ENCODE measurements around the gene TAOK3. TPM values are rescaled to one million over a fixed set of nuclear protein-coding genes. Genes with fewer than 3 reads are reported as not detected.

Gene TAOK3
- total and polyA plus RNA-seq, 2 of the 4 experiments (the other 2 are of a cell fraction), result 26.3 to 54.5 TPM

DNA sequence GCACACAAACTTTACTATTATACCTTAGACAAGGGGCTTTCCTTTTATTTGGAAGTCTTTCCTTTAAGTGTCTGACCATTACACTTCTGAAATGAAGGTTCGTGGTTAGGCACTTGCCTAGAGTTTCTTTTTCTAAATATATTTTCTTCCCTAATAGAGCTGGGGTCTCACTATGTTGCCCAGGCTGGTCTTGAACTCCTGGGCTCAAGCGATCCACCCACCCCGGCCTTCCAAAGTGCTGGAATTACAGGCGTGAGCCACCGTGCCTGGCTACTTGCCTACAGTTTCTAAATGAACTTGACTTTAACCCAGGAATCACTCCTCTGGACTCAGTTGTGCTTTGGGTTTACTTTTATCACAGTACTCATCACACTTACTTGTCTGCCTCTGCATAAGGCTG lies 179.2 kb downstream of the TAOK3 start:
- H3K36me3 ChIP-seq (ENCODE audit: control insufficient read depth, insufficient read depth, low read length), result peaks cover 8% of the 10 kb centered on the region
- H3K56ac ChIP-seq (ENCODE audit: extremely low read depth, insufficient read depth, low read length), result no peak overlapping the region
- no peaks in the 10 kb centered on the region for H3K9me3 ChIP-seq (ENCODE audit: control insufficient read depth, insufficient read depth, low read length)
- no peak overlapping the region for H2BK20ac ChIP-seq (ENCODE audit: low read depth, low read length)
- intact Hi-C loops (cut with micrococcal nuclease) (loop anchor here (5.0 kb wide), 1 partner anchor 114 kb away; no protein-coding TSS in a partner anchor), dilution Hi-C loops (cut with HindIII; ENCODE audit: low sequenced_read_pairs, unreplicated experiment) (no loop called here), in situ Hi-C loops (cut with MboI; ENCODE audit: low sequenced_read_pairs) (no loop called here)
- ATAC-seq (ENCODE audit: low read depth), result no peak
- H3K4ac ChIP-seq (ENCODE audit: low read depth, low read length), result no peak overlapping the region
- H4K91ac ChIP-seq (ENCODE audit: insufficient read depth, low read depth, low read length), result no peak overlapping the region
- no TSS peak for BruUV-seq (replicated peaks)
- H2AK5ac ChIP-seq (ENCODE audit: low read depth, low read length), result no peak overlapping the region
- 100% methylated on average over 1 of the region's 5 CpGs; no CpG with 5 or more reads in 1 of the 2 experiments for WGBS, 2 experiments (ENCODE audit: extremely low coverage in 2 of 2, insufficient read length in 1 of 2)
- H3K4me2 ChIP-seq (ENCODE audit: low read depth, low read length), result no peak overlapping the region
- no peak overlapping the region for H3K27ac ChIP-seq (ENCODE audit: insufficient read depth, low read length)
- H3K18ac ChIP-seq (ENCODE audit: low read depth, low read length), result no peak overlapping the region
- H3K14ac ChIP-seq (replicated peaks; ENCODE audit: low read depth, low read length), result no peak overlapping the region
- POLR2A ChIA-PET (ENCODE audit: unreplicated experiment), result no interaction called here
- H3K9me1 ChIP-seq (ENCODE audit: insufficient read depth, low read length), result no peaks in the 10 kb centered on the region
- peaks cover 0 to 8% of the 10 kb centered on the region in 2 experiments; a peak in 2 of 4 replicates for H3K79me1 ChIP-seq (ENCODE audit: low read depth in 1 of 2, low read length in 2 of 2)
- H2BK5ac ChIP-seq (ENCODE audit: low read depth, low read length, poor library complexity, severe bottlenecking), result no peak overlapping the region
- TF ChIP-seq CHD1 (IDR thresholded peaks at IDR 0.05; ENCODE audit: low read depth, low read length), result no peak
- TF ChIP-seq RAD21 (IDR thresholded peaks at IDR 0.05; ENCODE audit: low read length), result no peak
- no peak for TF ChIP-seq NFE2L2 (IDR thresholded peaks at IDR 0.05; ENCODE audit: low read depth, low read length)
- TF ChIP-seq, protein P1, sequence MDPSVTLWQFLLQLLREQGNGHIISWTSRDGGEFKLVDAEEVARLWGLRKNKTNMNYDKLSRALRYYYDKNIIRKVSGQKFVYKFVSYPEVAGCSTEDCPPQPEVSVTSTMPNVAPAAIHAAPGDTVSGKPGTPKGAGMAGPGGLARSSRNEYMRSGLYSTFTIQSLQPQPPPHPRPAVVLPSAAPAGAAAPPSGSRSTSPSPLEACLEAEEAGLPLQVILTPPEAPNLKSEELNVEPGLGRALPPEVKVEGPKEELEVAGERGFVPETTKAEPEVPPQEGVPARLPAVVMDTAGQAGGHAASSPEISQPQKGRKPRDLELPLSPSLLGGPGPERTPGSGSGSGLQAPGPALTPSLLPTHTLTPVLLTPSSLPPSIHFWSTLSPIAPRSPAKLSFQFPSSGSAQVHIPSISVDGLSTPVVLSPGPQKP (IDR thresholded peaks at IDR 0.05; ENCODE audit: borderline replicate concordance, low read depth, low read length), result no peak
- TF ChIP-seq, protein P2, sequence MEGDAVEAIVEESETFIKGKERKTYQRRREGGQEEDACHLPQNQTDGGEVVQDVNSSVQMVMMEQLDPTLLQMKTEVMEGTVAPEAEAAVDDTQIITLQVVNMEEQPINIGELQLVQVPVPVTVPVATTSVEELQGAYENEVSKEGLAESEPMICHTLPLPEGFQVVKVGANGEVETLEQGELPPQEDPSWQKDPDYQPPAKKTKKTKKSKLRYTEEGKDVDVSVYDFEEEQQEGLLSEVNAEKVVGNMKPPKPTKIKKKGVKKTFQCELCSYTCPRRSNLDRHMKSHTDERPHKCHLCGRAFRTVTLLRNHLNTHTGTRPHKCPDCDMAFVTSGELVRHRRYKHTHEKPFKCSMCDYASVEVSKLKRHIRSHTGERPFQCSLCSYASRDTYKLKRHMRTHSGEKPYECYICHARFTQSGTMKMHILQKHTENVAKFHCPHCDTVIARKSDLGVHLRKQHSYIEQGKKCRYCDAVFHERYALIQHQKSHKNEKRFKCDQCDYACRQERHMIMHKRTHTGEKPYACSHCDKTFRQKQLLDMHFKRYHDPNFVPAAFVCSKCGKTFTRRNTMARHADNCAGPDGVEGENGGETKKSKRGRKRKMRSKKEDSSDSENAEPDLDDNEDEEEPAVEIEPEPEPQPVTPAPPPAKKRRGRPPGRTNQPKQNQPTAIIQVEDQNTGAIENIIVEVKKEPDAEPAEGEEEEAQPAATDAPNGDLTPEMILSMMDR (conservative IDR thresholded peaks at IDR 0.05; ENCODE audit: low read depth, low read length), result no peak
- TF ChIP-seq RFX5 (IDR thresholded peaks at IDR 0.05; ENCODE audit: low read depth, low read length), result no peak
- no peak for TF ChIP-seq MXI1 (IDR thresholded peaks at IDR 0.05; ENCODE audit: borderline replicate concordance, low read depth, low read length)
- TF ChIP-seq POLR2A (IDR thresholded peaks at IDR 0.05; ENCODE audit: low read depth, low read length), result no peak
- no peak for TF ChIP-seq MAFK (IDR thresholded peaks at IDR 0.05; ENCODE audit: low read depth, low read length)
- TF ChIP-seq RCOR1 (IDR thresholded peaks at IDR 0.05; ENCODE audit: insufficient replicate concordance, low read length), result no peak
- TF ChIP-seq FOS (IDR thresholded peaks at IDR 0.05; ENCODE audit: low read depth, low read length), result no peak
- no peak for TF ChIP-seq SMC3 (IDR thresholded peaks at IDR 0.05; ENCODE audit: low read depth, low read length)
- no peak for TF ChIP-seq CEBPB (IDR thresholded peaks at IDR 0.05; ENCODE audit: low read depth, low read length)
- TF ChIP-seq, protein P3, sequence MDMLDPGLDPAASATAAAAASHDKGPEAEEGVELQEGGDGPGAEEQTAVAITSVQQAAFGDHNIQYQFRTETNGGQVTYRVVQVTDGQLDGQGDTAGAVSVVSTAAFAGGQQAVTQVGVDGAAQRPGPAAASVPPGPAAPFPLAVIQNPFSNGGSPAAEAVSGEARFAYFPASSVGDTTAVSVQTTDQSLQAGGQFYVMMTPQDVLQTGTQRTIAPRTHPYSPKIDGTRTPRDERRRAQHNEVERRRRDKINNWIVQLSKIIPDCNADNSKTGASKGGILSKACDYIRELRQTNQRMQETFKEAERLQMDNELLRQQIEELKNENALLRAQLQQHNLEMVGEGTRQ (IDR thresholded peaks at IDR 0.05; ENCODE audit: low read depth, low read length), result no peak
- no peak for TF ChIP-seq BHLHE40 (IDR thresholded peaks at IDR 0.05; ENCODE audit: low read depth, low read length)
- no peak for TF ChIP-seq MAZ (IDR thresholded peaks at IDR 0.05; ENCODE audit: borderline replicate concordance, low read depth, low read length)
- H4K5ac ChIP-seq (ENCODE audit: low read depth, low read length), result no peak overlapping the region
- no peak overlapping the region for H3K4me3 ChIP-seq (ENCODE audit: insufficient read depth, low read depth, low read length)
- no peak overlapping the region for H2AK9ac ChIP-seq (replicated peaks; ENCODE audit: low read depth, low read length, poor library complexity)
- no peak overlapping the region for H4K8ac ChIP-seq (ENCODE audit: low read depth in 2 of 2, low read length in 2 of 2)
- no peaks in the 10 kb centered on the region for H3K27me3 ChIP-seq (ENCODE audit: control insufficient read depth, insufficient read depth, low read length)
- no peaks in the 10 kb centered on the region for H4K20me1 ChIP-seq (ENCODE audit: insufficient read depth, low read length)
- H3K23ac ChIP-seq (ENCODE audit: low read depth, low read length), result no peak overlapping the region
- no peak for DNase-seq
- no peaks in the 10 kb centered on the region for H3K4me1 ChIP-seq (ENCODE audit: control insufficient read depth, insufficient read depth, low read length)
- H2BK120ac ChIP-seq (ENCODE audit: low read depth, low read length), result no peak overlapping the region
- no peak overlapping the region for H3K9ac ChIP-seq (ENCODE audit: low read depth, low read length)
- no peak overlapping the region for H2BK15ac ChIP-seq (ENCODE audit: low read depth, low read length)
- CTCF ChIA-PET, result interaction anchor here (1.6 kb wide), 1 partner anchor 11 kb away, joined by 3 read pairs; no protein-coding TSS in a partner anchor
- H2AFZ ChIP-seq (replicated peaks; ENCODE audit: low read length, poor library complexity), result no peak overlapping the region
